Spleen (tissue), 7 donors: ENCODE results near the gene HLA-F.

Source experiments
- POLR2A ChIP-seq, 3 donors: fragments of 450-650 bp; IDR thresholded peaks; one replicate each; pipeline ENCODE4 v1.5.1; 2017; ENCODE audit warnings: antibody characterized with exemption in 3 of 3, mild to moderate bottlenecking in 1 of 3
- POLR2AphosphoS5 ChIP-seq, 3 donors: sonication (generic); formaldehyde crosslinking; IDR thresholded peaks; one replicate each; pipeline ENCODE4 v1.5.1; 2017; ENCODE audit warnings: antibody characterized with exemption in 3 of 3
- TF ChIP-seq, protein P1 (sequence below), 11 experiments: fragments of 200-600 bp in 7 of 11; fragments of 450-650 bp in 4 of 11; sonication (generic) in 4 of 11; IDR thresholded peaks in 8 of 11; conservative IDR thresholded peaks in 3 of 11; 1 replicate in 7 of 11; 2 replicates in 4 of 11; pipeline versions ENCODE4 v1.4.0 to v1.8.0; 2016 to 2021; ENCODE audit warnings: antibody characterized with exemption in 11 of 11, inconsistent platforms in 4 of 11, mild to moderate bottlenecking in 1 of 11
- donor health status: DM: no; HTN: no; CAD: no; lungs with moderate emphysema.
- donor health status: DM: no; HTN: no; CAD: no.
- donor health status: DM: no; HTN: no; CAD: no.

DNA sequence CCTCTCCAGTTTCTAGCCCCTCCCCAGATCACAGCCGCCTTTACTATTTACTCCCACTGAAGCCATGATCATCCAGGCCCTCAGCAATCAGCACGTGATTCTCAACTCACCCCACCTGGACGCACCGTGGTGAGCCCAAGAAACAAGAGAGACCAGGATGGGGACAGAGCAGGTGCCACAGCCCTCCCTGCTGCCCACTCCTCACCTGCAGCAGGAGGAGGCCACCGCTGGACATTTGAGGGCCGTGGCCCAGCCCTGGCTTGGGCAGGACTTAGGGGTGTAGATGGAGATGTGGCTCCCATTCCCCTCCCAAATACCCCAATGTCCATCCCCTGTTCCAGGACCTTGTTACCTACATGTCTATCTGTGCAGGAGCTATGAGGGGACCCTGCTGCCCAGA, 20.3 kb downstream of the HLA-F start:
- TF ChIP-seq, protein P1, sequence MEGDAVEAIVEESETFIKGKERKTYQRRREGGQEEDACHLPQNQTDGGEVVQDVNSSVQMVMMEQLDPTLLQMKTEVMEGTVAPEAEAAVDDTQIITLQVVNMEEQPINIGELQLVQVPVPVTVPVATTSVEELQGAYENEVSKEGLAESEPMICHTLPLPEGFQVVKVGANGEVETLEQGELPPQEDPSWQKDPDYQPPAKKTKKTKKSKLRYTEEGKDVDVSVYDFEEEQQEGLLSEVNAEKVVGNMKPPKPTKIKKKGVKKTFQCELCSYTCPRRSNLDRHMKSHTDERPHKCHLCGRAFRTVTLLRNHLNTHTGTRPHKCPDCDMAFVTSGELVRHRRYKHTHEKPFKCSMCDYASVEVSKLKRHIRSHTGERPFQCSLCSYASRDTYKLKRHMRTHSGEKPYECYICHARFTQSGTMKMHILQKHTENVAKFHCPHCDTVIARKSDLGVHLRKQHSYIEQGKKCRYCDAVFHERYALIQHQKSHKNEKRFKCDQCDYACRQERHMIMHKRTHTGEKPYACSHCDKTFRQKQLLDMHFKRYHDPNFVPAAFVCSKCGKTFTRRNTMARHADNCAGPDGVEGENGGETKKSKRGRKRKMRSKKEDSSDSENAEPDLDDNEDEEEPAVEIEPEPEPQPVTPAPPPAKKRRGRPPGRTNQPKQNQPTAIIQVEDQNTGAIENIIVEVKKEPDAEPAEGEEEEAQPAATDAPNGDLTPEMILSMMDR (IDR thresholded peaks at IDR 0.05 in 8 of 11, conservative IDR thresholded peaks at IDR 0.05 in 3 of 11): no peak
- TF ChIP-seq POLR2AphosphoS5 (IDR thresholded peaks at IDR 0.05) (no peak), POLR2A (IDR thresholded peaks at IDR 0.05) (no peak)
